Effector memory CD8-positive, alpha-beta T cell (primary cell): Measurements from ENCODE around the gene STK16.
A peak's percentile ranks its signal among the peaks of the same experiment; 100 is the strongest.

Experiments used
- ATAC-seq: fragments of 150-1000 bp; cut with Tn5 transposase; replicated peaks from 2 replicates; pipeline ENCODE4 v1.10.0; 2021; ENCODE audit warnings: mild to moderate bottlenecking, moderate library complexity
- DNase-seq, 3 experiments: peaks; one replicate each; pipeline ENCODE4 v3.0.0; 2021
- H3K27ac Mint-ChIP-seq, 2 donors: one replicate each; pipeline ENCODE4 v1.8.0; 2022; ENCODE audit warnings: mild to moderate bottlenecking in 2 of 2, mixed read lengths in 2 of 2, moderate library complexity in 2 of 2
- H3K27me3 Mint-ChIP-seq, 2 donors: one replicate each; pipeline ENCODE4 v1.8.0; 2022; ENCODE audit warnings: mixed read lengths in 2 of 2
- H3K36me3 Mint-ChIP-seq: one replicate; pipeline ENCODE4 v1.8.0; 2022; ENCODE audit warnings: mild to moderate bottlenecking, moderate library complexity, mixed read lengths; ENCODE audit not compliant: insufficient read depth
- H3K4me1 Mint-ChIP-seq, 2 donors: one replicate each; pipeline ENCODE4 v1.8.0; 2022; ENCODE audit warnings: low read depth in 2 of 2, mixed read lengths in 2 of 2
- H3K4me3 Mint-ChIP-seq, 2 donors: one replicate each; pipeline ENCODE4 v1.8.0; 2022; ENCODE audit warnings: mild to moderate bottlenecking in 2 of 2, mixed read lengths in 2 of 2, moderate library complexity in 2 of 2
- H3K9me3 Mint-ChIP-seq, 2 donors: one replicate each; pipeline ENCODE4 v1.8.0; 2022; ENCODE audit warnings: mixed read lengths in 2 of 2

STK16 gene

DNA sequence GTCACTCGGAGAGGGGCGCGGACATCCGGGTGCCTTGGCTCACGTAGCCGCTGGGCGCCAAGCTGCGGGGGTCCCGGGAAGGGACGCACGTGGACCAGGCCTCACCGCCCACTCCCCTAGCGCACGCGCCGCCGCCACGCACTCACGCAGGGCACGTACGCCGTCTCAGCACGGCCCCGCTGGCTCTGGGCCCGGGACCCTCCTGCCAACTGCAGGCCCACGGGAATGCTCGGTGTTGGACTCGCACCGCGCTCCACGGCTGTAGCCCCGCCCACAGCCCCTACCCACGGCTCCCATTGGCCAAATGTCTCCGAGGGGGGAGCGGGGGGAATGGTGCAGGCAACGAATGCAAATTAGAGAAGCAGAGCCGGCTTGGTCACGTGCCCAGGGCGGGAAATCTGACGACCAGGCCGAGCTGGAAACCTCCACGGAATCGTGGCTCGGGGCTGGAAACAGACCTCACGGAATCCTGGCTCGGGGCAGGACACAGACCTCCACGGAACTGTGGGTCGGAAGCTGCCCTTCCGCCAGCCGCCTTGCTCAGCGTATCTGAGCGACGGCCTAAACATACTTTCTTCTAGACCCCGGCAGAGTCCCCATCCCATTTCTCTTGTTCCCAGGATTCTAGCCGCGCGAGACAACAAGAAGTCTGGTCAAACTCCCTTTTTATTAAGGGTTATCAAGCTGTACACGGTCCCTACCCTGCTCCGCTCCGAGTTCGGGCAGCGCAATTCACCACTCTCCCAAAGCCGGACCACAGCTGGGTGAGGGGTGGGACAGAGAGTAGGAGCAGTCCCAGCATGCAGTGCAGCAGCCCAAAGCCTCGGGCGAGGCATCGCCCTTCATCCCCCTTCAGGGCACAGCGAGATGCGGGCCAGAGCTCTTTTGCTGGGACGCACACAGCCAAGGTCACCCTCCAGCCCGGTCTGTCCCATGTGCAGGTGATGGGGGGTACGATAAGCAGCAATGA, 26.3 kb upstream of the STK16 start, which contains the start of gene ABCB6:
Gene ABCB6 (minus strand): TSS at position 227 of the 970 bp plus-strand sequence. CDS start 285 bp downstream, outside the sequence.
- Mint-ChIP-seq H3K27me3 (no peaks in the 10 kb centered on the region), H3K4me1 (peaks cover 8 to 15% of the 10 kb centered on the region in 2 donors), H3K4me3 (peak within 1 kb of the TSS; percentile 83 to 87), H3K36me3 (peaks cover 53% of the 10 kb centered on the region), H3K27ac (peak within 1 kb of the TSS; percentile 35 to 90), H3K9me3 (no peaks in the 10 kb centered on the region)
- ATAC-seq (peak; percentile 84), DNase-seq (peak; percentile 69 to 76 (median 74))

DNA sequence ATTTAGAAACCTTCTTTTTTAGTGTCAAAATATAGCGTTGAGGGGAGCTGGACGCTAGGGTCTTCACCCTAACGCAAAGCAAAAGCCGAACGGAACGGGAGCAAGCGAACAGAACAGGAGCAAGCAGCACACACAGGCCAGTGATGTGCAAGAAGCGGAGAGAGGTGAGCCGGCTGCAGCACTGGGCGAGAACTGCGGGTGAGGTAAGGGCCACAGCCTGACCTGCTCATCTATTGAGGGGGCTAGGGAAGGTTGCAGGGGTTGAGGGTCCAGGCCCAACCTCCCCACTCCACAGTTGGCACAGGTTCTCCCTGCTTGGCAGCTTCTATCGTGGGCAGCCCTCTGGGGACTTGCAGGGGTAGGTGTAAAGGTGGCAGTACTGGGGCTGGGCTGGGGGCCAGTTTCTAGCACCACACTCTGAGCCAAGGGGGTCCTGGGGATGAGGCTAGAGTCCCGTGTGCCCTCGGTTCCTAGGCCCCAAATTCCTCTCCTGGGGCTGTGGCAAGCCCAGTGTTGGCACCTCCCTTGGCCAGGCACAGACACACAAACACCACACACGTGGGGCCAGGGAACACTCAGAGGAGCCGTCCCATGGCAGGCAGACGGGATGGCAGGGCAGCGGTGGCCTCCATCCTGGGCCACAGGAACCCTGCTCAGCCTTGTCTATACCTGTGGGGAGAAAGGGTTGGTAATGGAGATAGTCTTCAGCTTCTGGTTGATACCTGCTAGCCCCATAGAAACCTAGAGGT, 25.3 kb upstream of the STK16 start:
- no peak for DNase-seq
- H3K9me3 Mint-ChIP-seq, result no peaks in the 10 kb centered on the region
- peak overlapping the region in 1 of 2 donors; percentile 36 for H3K27ac Mint-ChIP-seq
- H3K4me1 Mint-ChIP-seq, result peaks cover 8 to 18% of the 10 kb centered on the region in 2 donors
- H3K36me3 Mint-ChIP-seq, result peaks cover 63% of the 10 kb centered on the region
- peak overlapping the region in 1 of 2 donors; percentile 87 for H3K4me3 Mint-ChIP-seq
- no peak for ATAC-seq
- no peaks in the 10 kb centered on the region for H3K27me3 Mint-ChIP-seq

DNA sequence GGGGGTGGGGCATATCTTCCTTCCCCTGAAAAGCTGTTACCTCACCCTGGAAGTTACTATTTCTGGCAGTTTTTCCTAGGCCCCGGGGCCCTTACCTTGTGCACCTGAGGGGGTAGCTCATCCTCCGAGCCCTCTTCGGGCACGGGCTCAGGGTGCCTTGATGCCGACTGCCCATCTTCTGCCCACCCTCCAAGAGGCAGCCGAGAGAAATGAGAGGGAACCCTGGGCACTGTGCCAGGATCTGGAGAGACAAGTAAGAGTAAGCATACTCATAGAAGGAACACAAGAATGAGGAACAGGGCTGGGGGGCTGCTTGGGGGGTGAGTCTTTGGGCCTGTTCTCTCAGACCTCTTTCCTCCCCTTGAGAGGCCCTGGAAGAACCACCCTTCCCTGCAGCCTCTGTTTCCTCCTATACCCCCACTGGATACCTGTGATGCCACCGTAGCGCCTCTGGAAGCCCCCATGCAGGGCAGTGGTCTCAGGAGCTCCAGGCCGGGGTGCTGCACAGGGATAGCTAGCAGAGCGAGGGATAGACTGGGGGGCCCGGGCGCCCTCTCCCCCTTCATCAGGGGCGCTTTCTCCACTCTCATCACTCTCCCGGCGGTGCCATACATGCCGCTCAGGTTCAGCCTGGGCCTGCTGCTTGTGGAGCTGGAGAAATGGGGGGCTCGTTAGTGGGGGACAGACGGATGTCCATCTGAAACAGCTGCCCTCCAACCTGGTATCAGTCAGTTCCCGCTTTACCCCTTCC, 24.5 kb upstream of the STK16 start:
- peaks cover 13 to 18% of the 10 kb centered on the region in 2 donors for H3K4me1 Mint-ChIP-seq
- H3K4me3 Mint-ChIP-seq, result no peak overlapping the region
- H3K27ac Mint-ChIP-seq, result peak overlapping the region in 1 of 2 donors; percentile 36
- DNase-seq (no peak), ATAC-seq (no peak)
- H3K27me3 Mint-ChIP-seq, result no peaks in the 10 kb centered on the region
- no peaks in the 10 kb centered on the region for H3K9me3 Mint-ChIP-seq
- peaks cover 70% of the 10 kb centered on the region for H3K36me3 Mint-ChIP-seq

DNA sequence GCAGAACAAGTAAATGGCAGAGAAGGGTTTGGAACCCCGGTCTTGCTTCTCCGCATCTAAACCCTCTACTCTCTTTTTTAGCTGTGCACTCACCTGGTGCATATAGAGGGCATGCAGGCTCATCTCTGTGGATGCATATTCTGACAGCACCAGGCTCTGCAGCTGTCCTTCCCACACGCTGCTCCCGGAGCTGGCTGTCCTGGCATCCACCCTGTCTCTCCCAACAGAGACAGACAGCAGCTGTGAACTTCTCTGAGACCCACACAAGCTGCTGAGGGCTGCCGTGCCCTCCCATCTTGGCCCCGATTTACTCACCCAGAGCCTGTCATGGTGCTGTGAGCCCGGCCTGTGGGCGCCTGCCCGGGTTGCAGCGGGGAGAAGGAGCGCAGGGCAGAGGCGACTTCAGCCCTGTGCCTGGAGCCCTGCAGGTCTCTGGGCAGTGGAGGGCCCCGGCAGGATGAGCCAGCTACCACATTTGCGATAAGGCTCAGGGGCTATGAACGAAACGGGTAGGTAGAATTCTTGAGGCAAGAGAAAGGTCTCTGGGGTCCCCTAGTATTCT, 23.2 kb upstream of the STK16 start:
- H3K36me3 Mint-ChIP-seq, result peaks cover 74% of the 10 kb centered on the region
- no peak overlapping the region for H3K4me3 Mint-ChIP-seq
- no peak for DNase-seq
- ATAC-seq, result no peak
- no peaks in the 10 kb centered on the region for H3K9me3 Mint-ChIP-seq
- peaks cover 17 to 23% of the 10 kb centered on the region in 2 donors for H3K4me1 Mint-ChIP-seq
- no peaks in the 10 kb centered on the region for H3K27me3 Mint-ChIP-seq
- peak overlapping the region in 1 of 2 donors; percentile 36 for H3K27ac Mint-ChIP-seq

DNA sequence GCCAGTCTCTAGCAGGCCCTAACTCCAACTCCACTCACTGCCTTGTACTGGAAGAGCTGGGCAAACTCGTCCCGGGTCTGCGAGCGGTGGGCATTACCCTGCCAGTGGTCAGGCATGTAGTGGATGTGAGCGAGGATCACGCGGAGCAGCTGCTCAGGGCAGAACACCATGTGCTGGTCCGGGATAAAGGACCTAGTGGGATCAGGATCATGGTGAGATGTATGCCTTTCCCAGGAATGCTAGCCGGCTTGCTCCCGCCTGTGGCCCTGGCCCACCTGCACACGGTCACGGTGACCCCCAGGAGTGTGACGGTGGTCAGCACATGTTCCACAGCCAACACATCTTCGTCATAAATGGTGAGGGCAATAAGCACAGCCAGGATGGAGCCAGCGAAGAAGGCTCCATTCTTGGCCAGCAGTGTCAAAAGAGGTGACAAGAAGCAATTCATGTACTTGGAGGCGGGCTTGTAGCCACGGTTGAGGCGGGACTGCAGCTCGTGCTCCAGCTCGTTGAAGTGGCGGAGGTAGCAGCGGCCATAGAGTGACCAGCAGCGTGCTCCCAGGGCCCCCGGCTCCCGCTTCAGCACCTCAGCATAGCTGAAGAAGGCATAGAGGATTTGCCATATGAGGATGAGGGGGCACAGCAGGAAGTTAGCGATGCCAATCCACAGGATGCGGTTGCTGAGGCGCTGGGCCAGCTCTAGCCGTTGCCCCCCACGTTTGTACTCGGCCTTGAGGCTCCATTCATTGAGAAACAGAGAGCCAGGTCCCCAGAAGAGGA, 21.3 kb upstream of the STK16 start:
- Mint-ChIP-seq H3K4me1 (peaks cover 24 to 32% of the 10 kb centered on the region in 2 donors), H3K4me3 (no peak overlapping the region), H3K36me3 (peaks cover 62% of the 10 kb centered on the region), H3K27me3 (no peaks in the 10 kb centered on the region), H3K27ac (peak overlapping the region in 1 of 2 donors; percentile 75), H3K9me3 (no peaks in the 10 kb centered on the region)
- DNase-seq (no peak), ATAC-seq (no peak)

DNA sequence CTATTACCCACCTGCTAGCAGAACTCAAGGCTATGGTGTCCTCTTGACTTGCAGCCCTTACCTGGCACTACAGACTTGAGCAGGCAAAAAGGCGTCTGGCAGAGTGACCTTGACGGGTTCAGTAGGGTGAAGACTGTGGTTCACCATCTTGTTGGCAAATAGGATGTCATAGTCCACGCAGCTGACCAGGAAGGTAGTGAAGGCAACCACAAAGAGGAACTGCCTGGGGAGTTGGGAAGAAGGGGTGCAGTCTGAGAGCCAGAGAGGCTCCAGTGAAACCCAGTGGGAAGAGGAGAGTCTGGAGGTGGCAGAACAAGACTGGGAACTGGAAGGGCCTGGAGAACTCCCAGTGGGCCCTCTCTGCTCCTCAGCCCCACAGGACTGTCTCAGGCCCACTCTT, 19.9 kb upstream of the STK16 start:
- no peaks in the 10 kb centered on the region for H3K27me3 Mint-ChIP-seq
- H3K4me1 Mint-ChIP-seq, result peaks cover 32 to 39% of the 10 kb centered on the region in 2 donors
- DNase-seq (no peak), ATAC-seq (no peak)
- H3K36me3 Mint-ChIP-seq, result peaks cover 62% of the 10 kb centered on the region
- no peak overlapping the region for H3K27ac Mint-ChIP-seq
- no peak overlapping the region for H3K4me3 Mint-ChIP-seq
- H3K9me3 Mint-ChIP-seq, result no peaks in the 10 kb centered on the region

DNA sequence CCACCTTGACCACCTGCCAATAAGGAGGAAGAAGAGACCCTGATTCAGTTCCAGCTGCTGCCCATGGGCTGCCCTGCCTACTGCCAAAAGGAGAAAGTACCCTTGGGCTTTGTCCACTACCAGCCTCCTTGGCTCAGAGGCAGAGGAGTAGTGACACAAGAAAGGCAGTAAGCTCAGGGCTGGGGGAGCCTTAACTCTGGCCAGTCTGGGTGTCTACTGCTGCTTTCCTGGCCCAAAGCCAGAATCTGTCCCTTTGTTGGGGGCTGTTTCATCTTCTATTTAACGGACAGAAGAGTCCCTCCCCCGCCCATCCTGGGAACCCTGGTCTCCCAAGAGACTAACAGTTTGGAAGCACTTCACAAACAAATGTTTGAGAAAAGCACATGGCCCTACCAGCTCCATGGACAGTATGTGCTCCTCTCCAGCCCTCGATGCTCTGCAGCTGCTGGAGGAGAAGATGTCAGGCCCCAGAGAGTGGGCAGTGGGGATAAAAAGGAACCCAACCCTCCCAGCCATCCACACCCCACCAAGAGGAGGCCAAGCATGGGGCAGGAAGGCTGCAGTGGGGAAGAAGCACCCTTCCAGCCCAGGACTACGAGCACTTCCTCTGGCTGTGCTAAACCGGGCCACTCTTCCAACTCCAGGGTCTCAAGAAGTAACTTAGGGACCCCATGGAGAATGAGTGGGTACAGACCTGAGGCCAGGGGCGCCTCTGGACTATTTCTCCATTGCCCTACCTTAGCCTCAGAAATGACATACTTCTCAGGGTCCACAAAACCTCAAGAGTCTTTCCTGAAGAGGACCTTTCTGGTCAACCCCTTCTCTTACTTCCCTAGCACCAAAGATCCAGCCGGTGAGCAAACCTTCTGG, 17.0 kb upstream of the STK16 start:
- no peak for ATAC-seq
- H3K36me3 Mint-ChIP-seq, result peaks cover 46% of the 10 kb centered on the region
- peaks cover 39 to 47% of the 10 kb centered on the region in 2 donors for H3K4me1 Mint-ChIP-seq

DNA sequence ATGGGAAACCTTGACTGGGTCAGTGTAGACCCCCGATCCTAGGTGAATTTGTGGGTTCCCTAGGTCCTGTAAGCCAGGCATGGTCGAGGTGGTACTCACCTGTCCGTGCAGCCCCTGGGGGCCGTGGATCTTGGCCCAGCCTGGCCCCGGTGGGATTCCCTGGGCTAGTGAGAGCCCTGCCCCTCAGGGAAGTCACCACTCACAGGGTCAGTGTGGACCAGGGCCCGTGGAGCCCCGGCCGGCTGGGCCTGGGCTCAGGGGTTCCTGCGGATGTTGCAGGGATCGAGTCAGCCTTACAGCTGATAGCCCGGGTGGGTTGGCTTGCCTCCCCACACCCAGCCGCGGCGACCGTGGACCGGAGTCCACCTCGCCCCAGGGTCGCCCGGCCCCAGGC, 16.4 kb upstream of the STK16 start:
- Mint-ChIP-seq H3K27me3 (no peaks in the 10 kb centered on the region), H3K9me3 (no peaks in the 10 kb centered on the region), H3K36me3 (peaks cover 46% of the 10 kb centered on the region), H3K27ac (peak overlapping the region; percentile 96 to 97), H3K4me3 (peak overlapping the region; percentile 98 to 99), H3K4me1 (peaks cover 42 to 47% of the 10 kb centered on the region in 2 donors)
- no peak for ATAC-seq
- peak in 1 of 3 experiments; percentile 17 for DNase-seq

More for the DNA sequence above, 17.0 kb upstream of the STK16 start:
- Mint-ChIP-seq H3K27me3 (no peaks in the 10 kb centered on the region), H3K4me3 (peak overlapping the region; percentile 98 to 99), H3K9me3 (no peaks in the 10 kb centered on the region), H3K27ac (peak overlapping the region; percentile 58 to 97)
- DNase-seq, result no peak

DNA sequence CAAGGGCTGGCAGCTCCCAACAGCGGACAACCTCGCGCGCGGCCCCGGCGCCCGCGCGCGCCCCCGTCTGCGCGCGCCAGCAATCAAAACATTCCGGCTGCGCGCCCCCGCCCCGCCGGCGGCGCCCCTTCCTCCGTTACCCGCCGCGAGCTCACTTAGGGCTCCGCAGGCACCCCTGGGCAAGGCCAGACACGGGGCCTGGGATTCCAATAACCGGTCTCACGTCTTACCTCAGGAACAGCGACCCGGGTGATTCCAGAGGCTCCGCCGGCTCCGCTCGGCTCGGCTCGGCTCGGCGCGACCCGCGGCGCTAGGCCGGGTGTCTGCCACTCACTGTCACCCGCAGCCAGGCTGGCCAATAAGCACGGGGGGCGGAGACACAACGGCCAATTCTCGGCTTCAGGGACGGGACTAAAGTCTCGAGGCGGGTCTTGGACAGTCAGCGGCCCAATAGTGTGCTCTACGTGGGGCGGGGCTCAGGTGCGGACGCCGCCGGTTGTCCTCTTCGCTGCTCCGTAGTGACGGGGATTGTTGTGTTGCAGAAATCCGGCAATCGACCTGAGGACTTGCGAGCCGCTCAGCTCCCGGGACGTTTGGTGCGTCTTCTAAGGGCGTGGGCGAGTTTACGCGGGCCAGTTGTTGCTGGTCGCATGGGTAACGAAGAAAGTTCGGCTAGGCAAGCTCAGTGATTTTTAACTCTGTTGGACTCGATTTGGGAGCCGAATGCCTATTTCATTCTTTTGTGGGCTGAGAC, 15.8 kb upstream of the STK16 start, which contains the start of the genes ANKZF1 and ATG9A:
Gene ANKZF1 (plus strand): TSS at position 502 of the 754 bp plus-strand sequence. CDS start 452 bp downstream, outside the sequence.
Gene ATG9A (minus strand): TSS at position 332 of the 754 bp plus-strand sequence. CDS start 1,612 bp downstream, outside the sequence.
- peak within 1 kb of the TSS; percentile 96 to 97 for H3K27ac Mint-ChIP-seq
- H3K36me3 Mint-ChIP-seq, result peaks cover 46% of the 10 kb centered on the region
- peaks cover 43 to 47% of the 10 kb centered on the region in 2 donors for H3K4me1 Mint-ChIP-seq
- H3K4me3 Mint-ChIP-seq, result peak within 1 kb of the TSS; percentile 98 to 99
- no peaks in the 10 kb centered on the region for H3K27me3 Mint-ChIP-seq
- ATAC-seq (peak; percentile 94), DNase-seq (peak; percentile 97 to 98 (median 97))
- no peaks in the 10 kb centered on the region for H3K9me3 Mint-ChIP-seq

DNA sequence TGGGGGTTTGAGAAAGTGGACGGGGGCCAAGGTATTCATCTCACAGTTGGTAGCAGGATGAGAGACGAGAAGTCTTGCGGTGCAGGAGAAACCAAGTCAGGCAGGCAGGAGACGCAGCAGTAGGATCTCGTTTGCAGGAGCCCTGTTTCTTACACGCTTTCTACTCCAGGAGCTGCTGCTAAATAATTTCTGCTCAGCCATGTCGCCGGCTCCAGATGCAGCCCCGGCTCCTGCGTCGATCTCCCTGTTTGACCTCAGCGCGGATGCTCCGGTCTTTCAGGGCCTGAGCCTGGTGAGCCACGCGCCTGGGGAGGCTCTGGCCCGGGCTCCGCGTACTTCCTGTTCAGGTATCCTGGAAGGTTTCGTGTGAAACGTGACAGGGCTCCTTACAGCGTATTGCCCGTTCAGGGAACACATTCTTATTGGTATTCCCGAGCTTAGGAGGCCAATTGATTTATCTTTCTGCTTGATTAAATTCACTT, 15.2 kb upstream of the STK16 start:
- H3K27me3 Mint-ChIP-seq, result no peaks in the 10 kb centered on the region
- peak; percentile 5 for ATAC-seq
- H3K4me3 Mint-ChIP-seq, result peak overlapping the region; percentile 98 to 99
- peaks cover 41% of the 10 kb centered on the region for H3K36me3 Mint-ChIP-seq
- peaks cover 42 to 49% of the 10 kb centered on the region in 2 donors for H3K4me1 Mint-ChIP-seq
- H3K27ac Mint-ChIP-seq, result peak overlapping the region; percentile 96 to 97
- DNase-seq, result no peak
- no peaks in the 10 kb centered on the region for H3K9me3 Mint-ChIP-seq
